IPS-NIHi7 (cell line): Measurements from ENCODE around the gene DHRS9.

Source experiments
- DNase-seq: peaks from one replicate; pipeline ENCODE4 v3.0.0; 2012; ENCODE audit warnings: mixed read lengths; ENCODE audit errors: extremely low spot score

The DHRS9 gene

GRCh38 chr2:169065864-169066517 is 3.4 kb upstream of the DHRS9 start:
- no peak for DNase-seq

GRCh38 chr2:169066897-169067296 is 2.5 kb upstream of the DHRS9 start:
- no peak for DNase-seq

- DNase-seq, result no peak
These were observed 470 bp downstream of the DHRS9 start for GRCh38 chr2:169069833-169070232.

- DNase-seq, result no peak
These were observed 2.1 kb downstream of the DHRS9 start for GRCh38 chr2:169071455-169071854.

- DNase-seq, result no peak
These were observed 3.0 kb downstream of the DHRS9 start for GRCh38 chr2:169072163-169072925.

- no peak for DNase-seq
These were observed 4.0 kb downstream of the DHRS9 start for GRCh38 chr2:169073211-169073962.

- DNase-seq, result no peak
These were observed 4.8 kb downstream of the DHRS9 start for GRCh38 chr2:169073963-169074751.

- DNase-seq, result no peak
These were observed 8.4 kb downstream of the DHRS9 start for GRCh38 chr2:169077674-169078240.

GRCh38 chr2:169080250-169081069 is 11.1 kb downstream of the DHRS9 start:
- DNase-seq, result no peak

GRCh38 chr2:169081551-169081950 is 12.2 kb downstream of the DHRS9 start:
- no peak for DNase-seq

GRCh38 chr2:169082995-169083394 is 13.6 kb downstream of the DHRS9 start:
- DNase-seq, result no peak

GRCh38 chr2:169086893-169087467 is 17.6 kb downstream of the DHRS9 start:
- no peak for DNase-seq

GRCh38 chr2:169087757-169088379 is 18.5 kb downstream of the DHRS9 start:
- no peak for DNase-seq

GRCh38 chr2:169089182-169089581 is 19.8 kb downstream of the DHRS9 start:
- no peak for DNase-seq

- no peak for DNase-seq
These were observed 20.9 kb downstream of the DHRS9 start for GRCh38 chr2:169090133-169090820.

- DNase-seq, result no peak
These were observed 21.9 kb downstream of the DHRS9 start for GRCh38 chr2:169091256-169091655.

GRCh38 chr2:169091761-169092519 is 22.6 kb downstream of the DHRS9 start:
- DNase-seq, result no peak

GRCh38 chr2:169093535-169093934 is 24.2 kb downstream of the DHRS9 start:
- DNase-seq, result no peak
